ENCODE measurements around the gene GET4.

GET4 gene

GRCh38 chr7:898460-898854 is 22.1 kb downstream of the GET4 start:
- TF ChIP-seq CTCF (conservative IDR thresholded peaks at IDR 0.05; ENCODE audit: low read length): no peak
- DNase-seq (ENCODE audit: low read depth): no peak
- no peak overlapping the region for H3K4me3 ChIP-seq (ENCODE audit: low read length)

- DNase-seq (ENCODE audit: low read depth): no peak
- no peak for TF ChIP-seq CTCF (conservative IDR thresholded peaks at IDR 0.05; ENCODE audit: low read length)
- no peak overlapping the region for H3K4me3 ChIP-seq (ENCODE audit: low read length)
Observed at GRCh38 chr7:898855-899681, 22.7 kb downstream of the GET4 start.

- TF ChIP-seq CTCF (conservative IDR thresholded peaks at IDR 0.05; ENCODE audit: low read length): no peak
- H3K4me3 ChIP-seq (ENCODE audit: low read length): no peak overlapping the region
- no peak for DNase-seq (ENCODE audit: low read depth)
Observed at GRCh38 chr7:899806-900205, 23.5 kb downstream of the GET4 start.

- TF ChIP-seq CTCF (conservative IDR thresholded peaks at IDR 0.05; ENCODE audit: low read length): no peak
- no peak overlapping the region for H3K4me3 ChIP-seq (ENCODE audit: low read length)
Observed at GRCh38 chr7:900331-901040, 24.1 kb downstream of the GET4 start.

GRCh38 chr7:901041-901387 is 24.7 kb downstream of the GET4 start:
- no peak for DNase-seq (ENCODE audit: low read depth)
- no peak overlapping the region for H3K4me3 ChIP-seq (ENCODE audit: low read length)
- TF ChIP-seq CTCF (conservative IDR thresholded peaks at IDR 0.05; ENCODE audit: low read length): no peak

More at GRCh38 chr7:900331-901040, 24.1 kb downstream of the GET4 start:
- no peak for DNase-seq (ENCODE audit: low read depth)

- H3K4me3 ChIP-seq (ENCODE audit: low read length): no peak overlapping the region
- peak; percentile 79 for DNase-seq (ENCODE audit: low read depth)
- no peak for TF ChIP-seq CTCF (conservative IDR thresholded peaks at IDR 0.05; ENCODE audit: low read length)
Observed at GRCh38 chr7:901388-902154, 25.2 kb downstream of the GET4 start.

Data from AG10803 (cell line).